ENCODE data around the gene NUDT13.
A peak's percentile ranks its signal among the peaks of the same experiment; 100 is the strongest.

Gene NUDT13

GRCh38 chr10:73113551-73113950 is 3.3 kb downstream of the NUDT13 start:
- H3K27ac ChIP-seq: no peak overlapping the region
- H3K4me2 ChIP-seq (ENCODE audit: low read length): no peak overlapping the region
- H3K36me3 ChIP-seq (ENCODE audit: control insufficient read depth, insufficient read depth, low read length): no peaks in the 10 kb centered on the region
- no peak overlapping the region for H2AFZ ChIP-seq
- H3K9ac ChIP-seq: no peak overlapping the region
- H3K4me3 ChIP-seq (ENCODE audit: low read depth, low read length): no peak overlapping the region
- H3K27me3 ChIP-seq (ENCODE audit: control insufficient read depth, insufficient read depth, low read length): no peaks in the 10 kb centered on the region
- no peaks in the 10 kb centered on the region for H3K4me1 ChIP-seq
- no peaks in the 10 kb centered on the region for H3K79me2 ChIP-seq
- no peaks in the 10 kb centered on the region for H3K9me3 ChIP-seq (ENCODE audit: control insufficient read depth, low read length)
- TF ChIP-seq CTCF (IDR thresholded peaks at IDR 0.05): no peak

- Histone ChIP-seq H3K9ac (no peak overlapping the region), H3K79me2 (no peaks in the 10 kb centered on the region), H3K36me3 (ENCODE audit: control insufficient read depth, insufficient read depth, low read length) (no peaks in the 10 kb centered on the region), H3K4me2 (ENCODE audit: low read length) (no peak overlapping the region), H3K27me3 (ENCODE audit: control insufficient read depth, insufficient read depth, low read length) (no peaks in the 10 kb centered on the region), H3K9me3 (ENCODE audit: control insufficient read depth, low read length) (no peaks in the 10 kb centered on the region), H3K4me1 (no peaks in the 10 kb centered on the region), H2AFZ (no peak overlapping the region), H3K4me3 (ENCODE audit: low read depth, low read length) (no peak overlapping the region), H3K27ac (no peak overlapping the region)
- TF ChIP-seq CTCF (IDR thresholded peaks at IDR 0.05): no peak
Observed at GRCh38 chr10:73116017-73116416, 5.8 kb downstream of the NUDT13 start.

- no peak overlapping the region for H2AFZ ChIP-seq
- TF ChIP-seq CTCF (IDR thresholded peaks at IDR 0.05): no peak
- H3K4me3 ChIP-seq (ENCODE audit: low read depth, low read length): no peak overlapping the region
- H3K9me3 ChIP-seq (ENCODE audit: control insufficient read depth, low read length): no peaks in the 10 kb centered on the region
- peak overlapping the region; percentile 23 for H3K4me2 ChIP-seq (ENCODE audit: low read length)
- no peak overlapping the region for H3K27ac ChIP-seq
- no peaks in the 10 kb centered on the region for H3K4me1 ChIP-seq
- H3K9ac ChIP-seq: no peak overlapping the region
- no peaks in the 10 kb centered on the region for H3K27me3 ChIP-seq (ENCODE audit: control insufficient read depth, insufficient read depth, low read length)
- H3K36me3 ChIP-seq (ENCODE audit: control insufficient read depth, insufficient read depth, low read length): no peaks in the 10 kb centered on the region
- no peaks in the 10 kb centered on the region for H3K79me2 ChIP-seq
Observed at GRCh38 chr10:73117976-73118743, 7.9 kb downstream of the NUDT13 start.

- no peak overlapping the region for H2AFZ ChIP-seq
- H3K4me3 ChIP-seq (ENCODE audit: low read depth, low read length): no peak overlapping the region
- H3K36me3 ChIP-seq (ENCODE audit: control insufficient read depth, insufficient read depth, low read length): no peaks in the 10 kb centered on the region
- H3K9ac ChIP-seq: no peak overlapping the region
- H3K27me3 ChIP-seq (ENCODE audit: control insufficient read depth, insufficient read depth, low read length): no peaks in the 10 kb centered on the region
- no peaks in the 10 kb centered on the region for H3K9me3 ChIP-seq (ENCODE audit: control insufficient read depth, low read length)
- H3K27ac ChIP-seq: no peak overlapping the region
- no peaks in the 10 kb centered on the region for H3K79me2 ChIP-seq
- no peaks in the 10 kb centered on the region for H3K4me1 ChIP-seq
- H3K4me2 ChIP-seq (ENCODE audit: low read length): no peak overlapping the region
- TF ChIP-seq CTCF (IDR thresholded peaks at IDR 0.05): no peak
Observed at GRCh38 chr10:73119457-73119856, 9.2 kb downstream of the NUDT13 start.

GRCh38 chr10:73119952-73120351 is 9.7 kb downstream of the NUDT13 start:
- no peak for TF ChIP-seq CTCF (IDR thresholded peaks at IDR 0.05)
- no peaks in the 10 kb centered on the region for H3K36me3 ChIP-seq (ENCODE audit: control insufficient read depth, insufficient read depth, low read length)
- no peaks in the 10 kb centered on the region for H3K27me3 ChIP-seq (ENCODE audit: control insufficient read depth, insufficient read depth, low read length)
- no peaks in the 10 kb centered on the region for H3K4me1 ChIP-seq
- no peak overlapping the region for H2AFZ ChIP-seq
- H3K4me2 ChIP-seq (ENCODE audit: low read length): no peak overlapping the region
- H3K27ac ChIP-seq: no peak overlapping the region
- no peak overlapping the region for H3K9ac ChIP-seq
- H3K4me3 ChIP-seq (ENCODE audit: low read depth, low read length): no peak overlapping the region
- no peaks in the 10 kb centered on the region for H3K79me2 ChIP-seq
- no peaks in the 10 kb centered on the region for H3K9me3 ChIP-seq (ENCODE audit: control insufficient read depth, low read length)
